Vagina (tissue), 2 donors: Measurements from ENCODE around the gene TBC1D16. TPM values are rescaled to one million over a fixed set of nuclear protein-coding genes. Genes with fewer than 3 reads are reported as not detected.
A peak's percentile ranks its signal among the peaks of the same experiment; 100 is the strongest.

Source experiments
- DNase-seq, 2 donors: peaks; one replicate each; pipeline ENCODE4 v3.0.0-alpha.2; 2017; ENCODE audit errors: extremely low spot score in 2 of 2
- H3K27ac ChIP-seq: fragments of 200-600 bp; sonication (generic); one replicate; pipeline ENCODE4 v1.5.1; 2019
- H3K27me3 ChIP-seq: fragments of 200-600 bp; sonication (generic); one replicate; pipeline ENCODE4 v1.5.1; 2019
- H3K36me3 ChIP-seq, 2 donors: fragments of 200-600 bp; sonication (generic); one replicate each; pipeline ENCODE4 v1.5.1; 2017 to 2019
- H3K4me1 ChIP-seq: fragments of 200-600 bp; sonication (generic); one replicate; pipeline ENCODE4 v1.5.1; 2019
- H3K4me3 ChIP-seq, 2 donors: fragments of 200-600 bp; sonication (generic); 1 replicate in 1 of 2; 2 replicates in 1 of 2; pipeline ENCODE4 v1.5.1; 2016 to 2019
- H3K9me3 ChIP-seq: fragments of 200-600 bp; sonication (generic); one replicate; pipeline ENCODE4 v1.5.1; 2019
- POLR2A ChIP-seq, 2 donors: fragments of 450-650 bp; IDR thresholded peaks; one replicate each; pipeline ENCODE4 v1.6.1; 2017; ENCODE audit warnings: antibody characterized with exemption in 2 of 2, mild to moderate bottlenecking in 2 of 2, moderate library complexity in 2 of 2
- POLR2AphosphoS5 ChIP-seq, 2 donors: sonication (generic); formaldehyde crosslinking; IDR thresholded peaks; one replicate each; pipeline ENCODE4 v1.9.0; 2017; ENCODE audit warnings: antibody characterized with exemption in 2 of 2, mild to moderate bottlenecking in 2 of 2, low read depth in 1 of 2; ENCODE audit not compliant: insufficient read depth in 1 of 2
- intact Hi-C: fragments of 100-400 bp; cut with DNase I; formaldehyde crosslinking; loops from one replicate; pipeline ENCODE4 v1.15.1; 2023
- total RNA-seq: library from RNA; depleted of rRNA; stranded (reverse); fragments of >200 nt; gene quantifications from one replicate; pipeline ENCODE4 v1.2.3, GENCODE V29; 2016
- TF ChIP-seq, protein P1 (sequence below), 3 experiments: fragments of 450-650 bp in 2 of 3; fragments of 200-600 bp in 1 of 3; sonication (generic) in 1 of 3; IDR thresholded peaks; one replicate each; pipeline ENCODE4 v1.5.1; 2017 to 2019; ENCODE audit warnings: antibody characterized with exemption in 3 of 3, mild to moderate bottlenecking in 2 of 3, moderate library complexity in 2 of 3

TBC1D16 gene
- total RNA-seq, 1 donor from 2014 or later, result 18.2 TPM

DNA sequence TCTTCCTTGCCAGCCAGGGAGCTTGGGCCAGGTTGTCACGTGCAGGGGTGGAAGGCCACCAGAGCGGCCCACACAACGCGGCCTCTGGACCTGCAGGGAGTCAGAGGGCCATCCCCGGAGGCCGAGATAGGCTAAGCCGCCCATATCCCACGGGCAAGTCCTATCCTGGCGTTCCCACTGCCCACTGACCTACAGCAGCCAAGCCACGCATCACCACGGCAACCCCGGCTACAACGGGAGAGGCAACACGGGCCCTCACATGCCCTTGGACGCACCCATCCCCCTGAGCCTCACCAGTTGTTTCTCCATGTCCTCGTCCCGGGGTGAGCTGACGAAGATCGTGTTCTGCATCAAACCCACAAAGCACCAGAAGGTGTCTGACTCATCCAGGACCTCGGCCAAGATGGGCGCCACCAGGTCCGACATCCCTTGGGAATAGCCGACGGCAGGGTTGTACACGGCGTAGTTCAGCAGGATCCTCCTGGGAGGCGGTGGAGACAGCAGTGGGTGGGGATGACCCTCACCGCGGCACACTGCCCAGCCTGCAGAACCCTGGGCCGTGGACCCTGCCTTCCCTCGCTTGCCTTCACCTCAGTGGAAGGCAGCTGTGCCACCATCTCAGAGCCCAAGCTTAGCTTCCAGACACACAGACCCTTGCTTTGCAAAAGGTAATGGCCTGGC, 88.2 kb downstream of the TBC1D16 start:
- peaks cover 0 to 19% of the 10 kb centered on the region in 2 donors for H3K36me3 ChIP-seq
- no peak overlapping the region for H3K27ac ChIP-seq
- no peak for DNase-seq
- TF ChIP-seq POLR2A (IDR thresholded peaks at IDR 0.05) (no peak), POLR2AphosphoS5 (IDR thresholded peaks at IDR 0.05; ENCODE audit: insufficient read depth in 1 of 2, low read depth in 1 of 2) (peak in 1 of 2 donors; percentile 23)
- intact Hi-C loops, result no loop called here
- H3K9me3 ChIP-seq, result no peaks in the 10 kb centered on the region
- peaks cover 23% of the 10 kb centered on the region for H3K4me1 ChIP-seq
- H3K4me3 ChIP-seq, result no peak overlapping the region
- no peaks in the 10 kb centered on the region for H3K27me3 ChIP-seq

DNA sequence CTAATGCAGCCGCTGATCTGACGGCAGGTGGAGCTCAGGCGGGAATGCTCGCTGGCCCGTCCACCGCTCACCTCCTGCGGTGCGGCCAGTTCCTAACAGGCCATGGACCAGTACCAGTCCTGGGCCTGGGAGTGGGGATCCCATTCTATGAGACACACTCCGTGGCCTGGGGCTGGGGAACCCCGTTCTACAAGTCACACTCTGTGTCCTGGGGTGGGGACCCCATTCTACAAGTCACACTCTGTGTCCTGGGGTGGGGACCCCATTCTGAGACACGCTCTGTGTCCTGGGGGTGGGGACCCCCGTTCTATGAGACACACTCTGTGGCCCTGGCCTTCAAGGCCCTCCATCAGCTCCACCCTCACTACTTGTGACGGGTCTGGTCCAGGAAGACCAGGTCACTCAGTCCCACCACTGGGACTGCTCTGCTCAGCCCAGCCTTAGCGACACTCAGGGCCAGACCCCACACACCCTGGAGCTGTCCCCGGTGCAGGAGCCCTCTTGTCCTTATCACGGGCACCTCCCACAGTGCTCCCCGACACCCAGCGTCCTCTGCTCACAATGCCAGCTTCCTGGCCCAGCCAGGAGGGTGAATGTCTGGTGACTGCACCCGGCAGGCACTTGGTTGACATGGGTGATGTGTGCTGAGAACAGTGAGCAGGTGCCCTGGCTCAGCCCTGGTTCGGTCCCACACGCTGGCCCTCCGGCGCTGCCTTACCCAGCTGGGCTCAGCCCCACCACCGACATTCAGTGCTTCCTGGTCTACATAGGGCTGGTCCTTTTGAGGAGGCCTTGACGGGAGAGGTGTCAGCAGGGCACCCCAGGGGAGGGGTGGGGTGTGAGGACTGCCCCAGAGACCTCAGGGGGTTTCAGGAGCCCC, 89.1 kb downstream of the TBC1D16 start:
- intact Hi-C loops, result no loop called here
- Histone ChIP-seq H3K4me1 (peaks cover 21% of the 10 kb centered on the region), H3K36me3 (peaks cover 0 to 19% of the 10 kb centered on the region in 2 donors), H3K27me3 (no peaks in the 10 kb centered on the region), H3K9me3 (no peaks in the 10 kb centered on the region), H3K27ac (no peak overlapping the region), H3K4me3 (no peak overlapping the region)
- no peak for DNase-seq
- TF ChIP-seq, protein P1, sequence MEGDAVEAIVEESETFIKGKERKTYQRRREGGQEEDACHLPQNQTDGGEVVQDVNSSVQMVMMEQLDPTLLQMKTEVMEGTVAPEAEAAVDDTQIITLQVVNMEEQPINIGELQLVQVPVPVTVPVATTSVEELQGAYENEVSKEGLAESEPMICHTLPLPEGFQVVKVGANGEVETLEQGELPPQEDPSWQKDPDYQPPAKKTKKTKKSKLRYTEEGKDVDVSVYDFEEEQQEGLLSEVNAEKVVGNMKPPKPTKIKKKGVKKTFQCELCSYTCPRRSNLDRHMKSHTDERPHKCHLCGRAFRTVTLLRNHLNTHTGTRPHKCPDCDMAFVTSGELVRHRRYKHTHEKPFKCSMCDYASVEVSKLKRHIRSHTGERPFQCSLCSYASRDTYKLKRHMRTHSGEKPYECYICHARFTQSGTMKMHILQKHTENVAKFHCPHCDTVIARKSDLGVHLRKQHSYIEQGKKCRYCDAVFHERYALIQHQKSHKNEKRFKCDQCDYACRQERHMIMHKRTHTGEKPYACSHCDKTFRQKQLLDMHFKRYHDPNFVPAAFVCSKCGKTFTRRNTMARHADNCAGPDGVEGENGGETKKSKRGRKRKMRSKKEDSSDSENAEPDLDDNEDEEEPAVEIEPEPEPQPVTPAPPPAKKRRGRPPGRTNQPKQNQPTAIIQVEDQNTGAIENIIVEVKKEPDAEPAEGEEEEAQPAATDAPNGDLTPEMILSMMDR (IDR thresholded peaks at IDR 0.05), result no peak
- TF ChIP-seq POLR2A (IDR thresholded peaks at IDR 0.05), result no peak
- no peak for TF ChIP-seq POLR2AphosphoS5 (IDR thresholded peaks at IDR 0.05; ENCODE audit: insufficient read depth in 1 of 2, low read depth in 1 of 2)

DNA sequence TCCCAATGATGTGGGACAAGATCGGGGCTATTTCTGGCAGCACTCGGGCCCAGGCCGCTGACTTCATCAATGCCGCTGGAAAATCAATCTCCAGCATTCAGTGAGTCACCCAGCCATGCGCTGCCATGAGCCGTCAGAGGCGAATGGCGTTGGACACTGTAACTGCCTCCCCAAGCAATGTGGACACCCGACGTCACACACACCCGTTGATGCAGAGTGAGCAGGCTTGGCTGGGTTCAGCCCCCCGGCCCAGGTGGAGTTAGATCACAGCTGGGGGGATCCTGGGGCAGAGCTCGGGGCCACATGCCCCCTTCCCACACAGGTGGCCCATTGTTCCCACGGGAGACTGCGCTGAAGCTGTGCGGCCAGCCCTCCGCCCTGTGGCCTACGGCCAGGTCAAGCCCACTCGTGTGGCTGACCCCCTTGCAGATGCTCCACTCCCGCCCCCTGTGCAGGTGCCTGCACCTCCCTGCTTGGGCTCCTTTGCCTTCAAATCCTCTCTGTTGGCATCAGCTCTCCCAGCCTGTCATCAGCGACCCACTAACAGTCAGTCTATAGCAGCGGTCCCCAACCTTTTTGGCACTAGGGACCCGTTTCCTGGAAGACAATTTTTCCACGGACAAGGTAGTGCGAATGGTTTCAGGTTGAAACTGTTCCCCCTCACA, 89.9 kb downstream of the TBC1D16 start:
- Histone ChIP-seq H3K36me3 (peaks cover 0 to 19% of the 10 kb centered on the region in 2 donors), H3K4me3 (no peak overlapping the region), H3K27me3 (no peaks in the 10 kb centered on the region), H3K27ac (no peak overlapping the region), H3K9me3 (no peaks in the 10 kb centered on the region), H3K4me1 (peaks cover 15% of the 10 kb centered on the region)
- no peak for TF ChIP-seq POLR2A (IDR thresholded peaks at IDR 0.05)
- TF ChIP-seq POLR2AphosphoS5 (IDR thresholded peaks at IDR 0.05; ENCODE audit: insufficient read depth in 1 of 2, low read depth in 1 of 2), result peak in 1 of 2 donors; percentile 7
- TF ChIP-seq, protein P1 (IDR thresholded peaks at IDR 0.05), result no peak
- intact Hi-C loops, result no loop called here
- DNase-seq, result no peak

DNA sequence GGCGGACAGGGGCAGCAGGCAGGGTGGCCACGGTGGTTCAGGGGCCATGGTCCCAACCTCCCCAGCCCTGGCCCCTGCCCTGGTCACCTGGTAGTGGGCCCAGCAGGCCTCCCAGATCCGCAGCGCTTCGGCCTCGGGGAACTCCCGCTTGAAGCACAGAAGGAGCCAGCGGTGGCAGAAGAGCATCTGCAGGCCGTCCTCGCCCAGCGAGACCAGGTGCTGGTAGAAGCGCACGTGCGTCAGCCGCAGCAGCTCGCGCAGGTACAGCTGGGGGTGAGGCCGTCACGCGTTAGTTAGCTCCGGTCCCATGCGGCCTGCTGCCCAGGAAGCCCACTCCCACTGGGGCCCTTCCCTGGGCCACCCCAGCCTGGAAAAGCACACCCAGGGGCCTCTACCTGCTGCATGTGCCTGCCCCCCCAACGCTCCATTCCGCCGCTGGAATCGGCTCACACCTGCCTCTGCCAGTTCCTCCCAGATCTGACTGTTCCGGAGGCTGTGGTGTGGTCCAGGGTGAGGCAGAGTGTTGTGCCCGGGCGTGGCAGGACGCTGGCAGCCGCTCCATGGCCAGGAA, 90.8 kb downstream of the TBC1D16 start:
- no peak for DNase-seq
- Histone ChIP-seq H3K4me1 (peaks cover 15% of the 10 kb centered on the region), H3K4me3 (no peak overlapping the region), H3K27me3 (no peaks in the 10 kb centered on the region), H3K36me3 (peaks cover 0 to 19% of the 10 kb centered on the region in 2 donors), H3K27ac (no peak overlapping the region), H3K9me3 (no peaks in the 10 kb centered on the region)
- intact Hi-C loops, result no loop called here
- TF ChIP-seq, protein P1 (IDR thresholded peaks at IDR 0.05), result no peak
- TF ChIP-seq POLR2AphosphoS5 (IDR thresholded peaks at IDR 0.05; ENCODE audit: insufficient read depth in 1 of 2, low read depth in 1 of 2), result no peak
- TF ChIP-seq POLR2A (IDR thresholded peaks at IDR 0.05), result no peak

DNA sequence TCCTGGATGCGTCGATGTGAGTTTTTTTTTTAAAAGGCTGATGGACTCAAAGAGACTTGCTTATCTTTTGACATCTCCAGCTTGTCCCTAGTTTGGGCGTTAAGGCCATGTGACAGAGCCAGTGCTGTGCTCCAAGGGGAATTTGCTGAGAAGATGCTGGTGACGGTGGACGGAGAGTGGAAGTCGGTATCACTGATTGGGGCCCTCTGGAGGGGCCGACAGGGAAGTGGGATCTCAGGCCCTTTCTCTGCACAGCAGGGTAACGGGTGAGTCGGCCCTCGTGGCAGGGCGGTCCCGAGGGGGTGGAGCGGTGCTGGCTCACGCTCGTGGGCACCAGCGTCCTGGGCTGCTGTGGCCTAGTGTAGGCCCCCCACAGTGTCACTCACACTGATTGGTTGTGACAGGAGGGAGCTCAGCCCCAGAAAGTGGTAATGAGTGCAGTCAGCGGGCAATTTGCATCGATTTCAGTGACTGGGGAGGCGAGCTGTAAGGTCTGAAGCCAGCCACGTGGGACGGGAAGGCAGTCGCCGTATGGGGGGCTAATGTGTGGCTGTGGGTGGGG, 91.3 kb downstream of the TBC1D16 start:
- H3K27me3 ChIP-seq, result no peaks in the 10 kb centered on the region
- TF ChIP-seq POLR2A (IDR thresholded peaks at IDR 0.05) (no peak), POLR2AphosphoS5 (IDR thresholded peaks at IDR 0.05; ENCODE audit: insufficient read depth in 1 of 2, low read depth in 1 of 2) (no peak)
- TF ChIP-seq, protein P1 (IDR thresholded peaks at IDR 0.05), result no peak
- H3K9me3 ChIP-seq, result no peaks in the 10 kb centered on the region
- H3K4me1 ChIP-seq, result peaks cover 15% of the 10 kb centered on the region
- intact Hi-C loops, result no loop called here
- H3K4me3 ChIP-seq, result no peak overlapping the region
- peaks cover 0 to 14% of the 10 kb centered on the region in 2 donors for H3K36me3 ChIP-seq
- no peak for DNase-seq
- H3K27ac ChIP-seq, result no peak overlapping the region
